Activated CD8-positive, alpha-beta memory T cell treated with anti-CD3 and anti-CD28 coated beads, Interleukin-2, amount 50 U/mL, for 4 hours (primary cell): ENCODE measurements around the gene FAM136A.
A peak's percentile ranks its signal among the peaks of the same experiment; 100 is the strongest.
"Not testable (repeated sequence)": the region's sequence is repeated elsewhere in the genome, so short reads cannot be mapped to it uniquely, and the experiment has no call there.

Source experiments
- DNase-seq: peaks from one replicate; pipeline ENCODE4 v3.0.0-alpha.2; 2020

The FAM136A gene

GRCh38 chr2:70283500-70284191, 18.2 kb downstream of the FAM136A start:
- no peak for DNase-seq

GRCh38 chr2:70282439-70282838, 19.4 kb downstream of the FAM136A start:
- no peak for DNase-seq

GRCh38 chr2:70280242-70280798, 21.5 kb downstream of the FAM136A start:
- DNase-seq = no peak

DNA sequence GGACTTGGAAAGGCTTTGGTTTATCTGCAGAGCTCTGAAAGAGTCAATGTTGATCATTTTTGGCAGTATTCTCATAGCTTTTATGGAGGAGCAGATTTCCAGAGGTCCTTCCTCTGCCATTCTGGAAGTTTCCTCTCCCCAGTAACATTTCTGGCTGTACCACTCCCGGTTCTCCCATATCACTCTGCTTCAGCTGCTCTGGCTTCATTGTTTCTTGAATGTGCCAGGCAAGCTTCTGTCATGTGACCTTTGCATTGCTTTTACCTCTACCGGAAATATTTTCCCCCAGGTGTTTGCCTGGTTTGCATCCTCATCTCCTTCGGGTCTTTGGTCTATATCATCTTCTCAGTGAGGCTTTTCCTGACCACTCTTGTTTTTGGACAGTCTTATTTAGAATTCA, 31.5 kb downstream of the FAM136A start:
- DNase-seq = no peak

DNA sequence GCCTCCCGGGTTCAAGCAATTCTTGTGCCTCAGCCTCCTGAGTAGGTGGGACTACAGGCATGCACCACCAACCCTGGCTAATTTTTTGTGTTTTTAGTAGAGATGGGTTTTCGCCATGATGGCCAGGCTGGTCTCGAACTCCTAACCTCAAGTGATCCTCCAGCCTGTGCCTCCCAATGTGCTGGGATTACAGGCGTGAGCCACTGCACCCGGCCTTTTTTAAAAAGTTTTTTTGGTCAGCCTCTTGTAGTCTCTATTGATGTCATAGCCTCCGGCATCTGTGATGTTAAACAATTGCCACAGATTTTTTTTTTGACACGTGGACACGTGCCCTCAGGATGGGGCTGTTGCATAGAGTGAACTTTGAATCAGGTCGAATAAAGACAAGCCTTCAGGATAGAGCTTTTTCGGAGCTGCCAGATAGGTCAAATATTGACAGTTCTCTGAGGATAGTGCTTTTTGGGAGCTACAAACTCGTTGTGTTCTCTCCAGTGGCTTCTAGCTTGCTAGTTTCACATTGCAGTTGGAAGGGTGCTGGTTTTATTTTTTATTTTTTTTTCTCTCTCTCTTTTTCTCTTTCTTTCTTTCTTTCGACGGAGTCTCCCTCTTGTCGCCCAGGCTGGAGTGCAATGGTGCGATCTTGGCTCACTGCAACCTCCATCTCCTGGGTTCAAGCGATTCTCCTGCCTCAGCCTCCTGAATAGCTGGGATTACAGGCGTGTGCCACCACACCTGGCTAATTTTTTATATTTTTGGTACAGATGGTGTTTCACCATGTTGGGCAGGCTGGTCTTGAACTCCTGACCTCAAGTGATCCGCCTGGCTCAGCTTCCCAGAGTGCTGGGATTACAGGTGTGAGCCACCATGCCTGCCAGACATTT, 32.2 kb downstream of the FAM136A start:
- not testable (repeated sequence) for DNase-seq

DNA sequence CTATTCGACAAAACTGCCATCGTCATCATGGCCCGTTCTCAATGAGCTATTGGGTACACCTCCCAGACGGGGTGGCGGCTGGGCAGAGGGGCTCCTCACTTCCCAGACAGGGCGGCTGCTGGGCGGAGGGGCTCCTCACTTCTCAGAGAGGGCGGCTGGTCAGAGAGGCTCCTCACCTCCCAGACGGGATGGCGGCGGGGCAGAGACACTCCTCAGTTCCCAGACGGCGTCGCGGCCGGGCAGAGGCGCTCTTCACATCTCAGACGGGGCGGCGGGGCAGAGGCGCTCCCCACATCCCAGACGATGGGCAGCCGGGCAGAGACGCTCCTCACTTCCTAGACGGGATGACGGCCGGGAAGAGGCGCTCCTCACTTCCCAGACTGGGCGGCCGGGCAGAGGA, 34.9 kb downstream of the FAM136A start:
- not testable (repeated sequence) for DNase-seq

- DNase-seq = no peak
These were observed 40.4 kb downstream of the FAM136A start for GRCh38 chr2:70261501-70261900.

DNA sequence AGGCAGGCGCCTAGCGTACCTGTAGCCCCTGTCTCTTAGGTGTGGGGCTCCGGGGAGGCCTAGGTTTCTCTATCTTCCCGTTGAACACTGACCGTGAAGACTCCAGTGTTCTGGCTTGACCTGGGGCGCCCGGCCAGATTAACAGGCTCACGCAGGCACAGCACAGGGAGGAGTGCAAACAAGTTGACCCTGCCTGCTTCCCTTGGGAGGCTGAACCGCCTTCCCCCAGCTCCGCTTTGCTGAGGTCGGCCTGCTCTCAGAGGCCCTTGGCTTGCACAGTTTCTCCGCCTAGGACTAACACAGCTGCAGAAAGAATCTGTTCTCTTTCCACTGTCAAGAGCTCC, 43.4 kb downstream of the FAM136A start:
- DNase-seq = no peak

GRCh38 chr2:70255637-70256314, 46.1 kb downstream of the FAM136A start:
- no peak for DNase-seq

GRCh38 chr2:70250434-70250833, 51.4 kb downstream of the FAM136A start:
- DNase-seq = no peak

DNA sequence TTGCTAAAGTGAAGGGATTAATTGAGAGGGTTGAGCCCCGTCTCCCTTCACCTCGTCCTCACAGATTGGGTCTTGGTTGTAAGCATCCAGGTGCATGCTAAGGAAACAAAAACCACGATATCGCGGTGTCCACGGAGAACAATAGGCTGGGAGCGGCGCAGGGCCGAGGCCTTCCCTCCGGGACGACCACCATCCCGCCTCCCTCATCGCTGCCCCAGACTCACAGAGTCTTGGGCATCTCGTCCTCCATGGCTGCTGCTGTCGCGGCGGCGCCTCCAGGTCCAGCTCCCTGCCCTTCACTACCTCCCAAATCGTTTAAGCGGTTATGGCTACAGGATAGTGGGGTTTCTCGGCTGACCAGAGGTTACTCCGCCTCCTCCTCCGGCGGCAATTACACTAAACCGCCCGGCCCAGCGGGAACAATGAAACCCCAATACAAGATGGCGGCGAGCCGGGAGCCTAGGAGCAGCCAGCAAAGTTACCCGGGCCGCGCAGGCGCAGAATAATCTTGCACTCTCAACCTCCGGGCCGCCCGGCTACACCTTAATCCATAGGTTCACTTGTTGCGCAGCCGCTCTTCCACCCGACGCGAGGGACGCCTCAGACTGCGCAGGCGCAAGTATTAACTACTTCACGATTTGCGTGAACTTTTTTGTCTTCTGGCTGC, 53.6 kb downstream of the FAM136A start, which contains the start of gene TIA1:
TIA1 (minus strand) TSS at position 448 of the 667 bp plus-strand sequence; CDS start at position 250, 198 bp downstream.
- DNase-seq = peak; percentile 97

- DNase-seq = no peak
These were observed 54.3 kb downstream of the FAM136A start for GRCh38 chr2:70247364-70248180.
